CD14-positive monocyte (primary cell): ENCODE measurements around the gene TGM1. TPM values are rescaled to one million over a fixed set of nuclear protein-coding genes. Genes with fewer than 3 reads are reported as not detected.

ENCODE experiments used
- DNase-seq, 3 donors: peaks; one replicate each; pipeline ENCODE4 v3.0.0-alpha.2; 2011 to 2022
- H2AFZ ChIP-seq: 2 replicates; pipeline ENCODE4 v1.6.0; 2012; ENCODE audit warnings: mild to moderate bottlenecking, low read depth, low read length, inconsistent platforms; ENCODE audit not compliant: insufficient read depth, poor library complexity, severe bottlenecking
- H3K27ac ChIP-seq, 2 donors: 1 replicate in 1 of 2; 2 replicates in 1 of 2; pipeline ENCODE4 v1.5.1; 2012 to 2013; ENCODE audit warnings: low read length in 2 of 2, control low read depth in 1 of 2, inconsistent platforms in 1 of 2, low read depth in 1 of 2, mild to moderate bottlenecking in 1 of 2
- H3K27me3 ChIP-seq, 2 donors: one replicate each; pipeline versions ENCODE4 v1.6.0 to v1.6.1; 2011 to 2013; ENCODE audit warnings: low read length in 2 of 2; ENCODE audit not compliant: control insufficient read depth in 2 of 2, insufficient read depth in 2 of 2
- H3K36me3 ChIP-seq, 2 donors: replicated peaks in 1 of 2; 1 replicate in 1 of 2; 2 replicates in 1 of 2; pipeline versions ENCODE4 v1.5.1 to v1.6.1; 2012 to 2013; ENCODE audit warnings: low read length in 2 of 2, control low read depth in 1 of 2, inconsistent platforms in 1 of 2, mild to moderate bottlenecking in 1 of 2; ENCODE audit not compliant: insufficient read depth in 2 of 2, control insufficient read depth in 1 of 2
- H3K4me1 ChIP-seq, 2 donors: 1 replicate in 1 of 2; 2 replicates in 1 of 2; pipeline versions ENCODE4 v1.5.1 to v1.6.1; 2012 to 2013; ENCODE audit warnings: low read length in 2 of 2, control low read depth in 1 of 2, inconsistent platforms in 1 of 2, mild to moderate bottlenecking in 1 of 2, moderate library complexity in 1 of 2; ENCODE audit not compliant: insufficient read depth in 2 of 2, control insufficient read depth in 1 of 2
- H3K4me2 ChIP-seq: replicated peaks from 2 replicates; pipeline ENCODE3; 2012; ENCODE audit warnings: low read length, moderate library complexity, mild to moderate bottlenecking; ENCODE audit not compliant: poor library complexity, severe bottlenecking; ENCODE audit errors: extremely low read depth
- H3K4me3 ChIP-seq, 3 experiments: fragments of 200-600 bp in 1 of 3; sonication (generic) in 1 of 3; replicated peaks in 1 of 3; 1 replicate in 2 of 3; 2 replicates in 1 of 3; pipeline ENCODE4 v1.5.1; 2011 to 2013; ENCODE audit warnings: low read length in 3 of 3, mild to moderate bottlenecking in 3 of 3, control low read depth in 2 of 3, low read depth in 2 of 3, inconsistent platforms in 1 of 3, moderate library complexity in 1 of 3
- H3K79me2 ChIP-seq: 2 replicates; pipeline ENCODE4 v1.6.0; 2012; ENCODE audit warnings: mild to moderate bottlenecking, control low read depth, inconsistent platforms, low read length, moderate library complexity; ENCODE audit not compliant: insufficient read depth
- H3K9ac ChIP-seq: 2 replicates; pipeline ENCODE4 v1.6.0; 2017; ENCODE audit warnings: low read length, mild to moderate bottlenecking; ENCODE audit not compliant: insufficient read depth, poor library complexity, severe bottlenecking
- H3K9me3 ChIP-seq, 2 donors: replicated peaks in 1 of 2; 1 replicate in 1 of 2; 2 replicates in 1 of 2; pipeline versions ENCODE4 v1.5.1 to v1.6.1; 2012 to 2013; ENCODE audit warnings: low read length in 2 of 2, control low read depth in 1 of 2; ENCODE audit not compliant: control insufficient read depth in 1 of 2, insufficient read depth in 1 of 2
- H4K20me1 ChIP-seq: 2 replicates; pipeline ENCODE4 v1.6.0; 2012; ENCODE audit warnings: mild to moderate bottlenecking, low read length, control low read depth, moderate library complexity; ENCODE audit not compliant: insufficient read depth
- H3K27ac Mint-ChIP-seq, 7 donors: one replicate each; pipeline ENCODE4 v1.8.0; 2020; ENCODE audit warnings: mild to moderate bottlenecking in 7 of 7, mixed read lengths in 7 of 7, moderate library complexity in 6 of 7, inconsistent platforms in 2 of 7
- H3K27me3 Mint-ChIP-seq, 3 donors: one replicate each; pipeline ENCODE4 v1.8.0; 2021 to 2022; ENCODE audit warnings: low read depth in 3 of 3, mild to moderate bottlenecking in 3 of 3, mixed read lengths in 3 of 3, moderate library complexity in 3 of 3, inconsistent platforms in 1 of 3
- H3K36me3 Mint-ChIP-seq, 2 donors: one replicate each; pipeline ENCODE4 v1.8.0; 2020; ENCODE audit warnings: mixed read lengths in 2 of 2, inconsistent platforms in 1 of 2, mild to moderate bottlenecking in 1 of 2
- H3K4me1 Mint-ChIP-seq: one replicate; pipeline ENCODE4 v1.8.0; 2020; ENCODE audit warnings: mild to moderate bottlenecking, mixed read lengths
- H3K4me3 Mint-ChIP-seq, 2 donors: one replicate each; pipeline ENCODE4 v1.8.0; 2020; ENCODE audit warnings: mild to moderate bottlenecking in 2 of 2, mixed read lengths in 2 of 2, moderate library complexity in 1 of 2
- H3K9me3 Mint-ChIP-seq, 7 donors: one replicate each; pipeline ENCODE4 v1.8.0; 2020 to 2022; ENCODE audit warnings: mixed read lengths in 7 of 7, mild to moderate bottlenecking in 6 of 7, moderate library complexity in 6 of 7, inconsistent platforms in 2 of 7
- CTCF ChIP-seq: fragments of 200-600 bp; IDR thresholded peaks from one replicate; pipeline ENCODE4 v1.8.0; 2022; ENCODE audit warnings: antibody characterized with exemption, mild to moderate bottlenecking
- WGBS: methylation state at CpG from one replicate; pipeline ENCODE4 v1.1.5; 2013; ENCODE audit warnings: missing lambda C conversion rate; ENCODE audit not compliant: insufficient coverage; 5-methylcytosine and 5-hydroxymethylcytosine counted together
- intact Hi-C, 2 donors: fragments of 100-400 bp; cut with micrococcal nuclease; formaldehyde crosslinking; loops; one replicate each; pipeline versions ENCODE4 v1.15.0 to v1.15.1; 2023
- polyA plus RNA-seq, 3 donors: library from polyadenylated mRNA; depleted of rRNA in 1 of 3; unstranded in 2 of 3; stranded (reverse) in 1 of 3; fragments of 300-500 nt in 2 of 3; fragments of >200 nt in 1 of 3; fragmentation: Illumina TruSeq in 2 of 3; gene quantifications; 1 replicate in 2 of 3; 2 replicates in 1 of 3; pipeline ENCODE4 v1.2.3, GENCODE V29; 2012 to 2021

Gene TGM1
- polyA plus RNA-seq, 3 donors = 7.8 TPM; not detected in 2

GRCh38 chr14:24261256-24261968 lies 1.6 kb downstream of the TGM1 start:
- H3K9me3 Mint-ChIP-seq = no peaks in the 10 kb centered on the region
- H3K4me3 Mint-ChIP-seq = no peak overlapping the region
- H3K27ac ChIP-seq = no peak overlapping the region
- no peaks in the 10 kb centered on the region for H3K27me3 ChIP-seq
- H3K27ac Mint-ChIP-seq = peak overlapping the region in 4 of 7 donors; percentile 4 to 73 (median 44)
- no peaks in the 10 kb centered on the region for H3K4me1 Mint-ChIP-seq
- peaks cover 0 to 2% (median 1%) of the 10 kb centered on the region in 3 donors for H3K27me3 Mint-ChIP-seq
- no peak overlapping the region for H3K4me2 ChIP-seq
- 95% methylated on average over 14 of the region's 20 CpGs for WGBS
- DNase-seq = no peak
- no peak for TF ChIP-seq CTCF
- intact Hi-C loops = no loop called here
- no peaks in the 10 kb centered on the region for H4K20me1 ChIP-seq
- H3K9me3 ChIP-seq = no peaks in the 10 kb centered on the region
- no peak overlapping the region for H2AFZ ChIP-seq
- no peak overlapping the region for H3K4me3 ChIP-seq
- no peaks in the 10 kb centered on the region for H3K79me2 ChIP-seq
- peaks cover 67 to 84% of the 10 kb centered on the region in 2 donors for H3K36me3 Mint-ChIP-seq
- H3K9ac ChIP-seq = no peak overlapping the region
- peaks cover 44 to 80% of the 10 kb centered on the region in 2 donors for H3K36me3 ChIP-seq
- H3K4me1 ChIP-seq = no peaks in the 10 kb centered on the region

- H3K4me3 Mint-ChIP-seq = no peak overlapping the region
- Histone ChIP-seq H3K9me3 (no peaks in the 10 kb centered on the region), H3K4me3 (no peak overlapping the region), H2AFZ (no peak overlapping the region), H3K79me2 (no peaks in the 10 kb centered on the region), H3K4me2 (no peak overlapping the region), H3K9ac (no peak overlapping the region), H3K4me1 (no peaks in the 10 kb centered on the region), H3K36me3 (peaks cover 39 to 80% of the 10 kb centered on the region in 2 donors), H3K27me3 (no peaks in the 10 kb centered on the region), H3K27ac (no peak overlapping the region), H4K20me1 (no peaks in the 10 kb centered on the region)
- no peak for DNase-seq
- peak overlapping the region in 2 of 7 donors; percentile 4 to 70 for H3K27ac Mint-ChIP-seq
- intact Hi-C loops = no loop called here
- no peaks in the 10 kb centered on the region for H3K4me1 Mint-ChIP-seq
- TF ChIP-seq CTCF = no peak
- 80% methylated on average over 1 of the region's 4 CpGs for WGBS
- H3K9me3 Mint-ChIP-seq = no peaks in the 10 kb centered on the region
- H3K27me3 Mint-ChIP-seq = peaks cover 0 to 2% (median 1%) of the 10 kb centered on the region in 3 donors
- H3K36me3 Mint-ChIP-seq = peaks cover 64 to 81% of the 10 kb centered on the region in 2 donors
Observed at GRCh38 chr14:24260780-24261157, 2.2 kb downstream of the TGM1 start.
